H1 (cell line): ENCODE data around the gene IFI44L. TPM values are rescaled to one million over a fixed set of nuclear protein-coding genes. Genes with fewer than 3 reads are reported as not detected.

Source experiments
- CTCF ChIA-PET: fragments of 300-600 bp; sonication (Branson Sonifier 250); formaldehyde crosslinking; loops from one replicate; lab custom pipeline; 2021; ENCODE audit not compliant: partially characterized antibody; lab: Charles Lee
- POLR2A ChIA-PET: fragments of 300-600 bp; sonication (Branson Sonifier 250); formaldehyde crosslinking; loops from one replicate; lab custom pipeline; 2021; ENCODE audit warnings: inconsistent platforms; ENCODE audit not compliant: partially characterized antibody; lab: Charles Lee
- DNase-seq, 2 experiments: peaks; one replicate each; pipeline versions ENCODE4 v3.0.0 to v3.0.0-alpha.2; 2010 to 2022; ENCODE audit warnings: low spot score in 2 of 2, low read depth in 1 of 2, mixed read lengths in 1 of 2
- FAIRE-seq: peaks from 2 replicates; lab custom pipeline; 2011; peaks lifted over from hg19 to GRCh38; lab: Jason Lieb, UNC
- H2AFZ ChIP-seq: 2 replicates; pipeline ENCODE4 v1.8.1; 2012; ENCODE audit warnings: low read length, inconsistent platforms
- H2AK5ac ChIP-seq: 2 replicates; pipeline ENCODE4 v1.6.1; 2013; ENCODE audit warnings: low read depth, low read length
- H2BK120ac ChIP-seq: replicated peaks from 2 replicates; pipeline ENCODE3; 2013; ENCODE audit warnings: low read depth, low read length, inconsistent platforms
- H2BK12ac ChIP-seq: 2 replicates; pipeline ENCODE4 v1.6.1; 2013; ENCODE audit warnings: low read depth, low read length
- H2BK15ac ChIP-seq: 2 replicates; pipeline ENCODE4 v1.6.1; 2013; ENCODE audit warnings: low read length
- H2BK20ac ChIP-seq: 2 replicates; pipeline ENCODE4 v1.6.1; 2013; ENCODE audit warnings: low read length
- H2BK5ac ChIP-seq: 2 replicates; pipeline ENCODE4 v1.6.1; 2013; ENCODE audit warnings: low read depth, low read length
- H3K14ac ChIP-seq: 2 replicates; pipeline ENCODE4 v1.6.1; 2013; ENCODE audit warnings: inconsistent platforms; ENCODE audit not compliant: insufficient read length
- H3K18ac ChIP-seq: 2 replicates; pipeline ENCODE4 v1.6.1; 2013; ENCODE audit warnings: low read length; ENCODE audit errors: extremely low read depth
- H3K23ac ChIP-seq: 2 replicates; pipeline ENCODE4 v1.6.1; 2013; ENCODE audit warnings: inconsistent platforms; ENCODE audit not compliant: insufficient read length
- H3K23me2 ChIP-seq: 2 replicates; pipeline ENCODE4 v1.6.1; 2013; ENCODE audit warnings: low read depth, low read length
- H3K27ac ChIP-seq: 2 replicates; pipeline ENCODE4 v1.6.1; 2011; ENCODE audit warnings: low read depth, low read length, inconsistent platforms
- H3K27me3 ChIP-seq, 4 experiments: replicated peaks in 1 of 4; 1 replicate in 1 of 4; 2 replicates in 3 of 4; pipeline versions ENCODE4 v1.6.1 to v1.8.1; 2011 to 2013; ENCODE audit warnings: low read length in 3 of 4, mild to moderate bottlenecking in 3 of 4, inconsistent platforms in 2 of 4, mixed read lengths in 2 of 4, moderate library complexity in 1 of 4; ENCODE audit not compliant: control insufficient read depth in 3 of 4, insufficient read depth in 3 of 4; ENCODE audit errors: extremely low read depth in 1 of 4
- H3K36me3 ChIP-seq, 4 experiments: 2 replicates each; pipeline versions ENCODE4 v1.6.1 to v1.8.1; 2011 to 2013; ENCODE audit warnings: mild to moderate bottlenecking in 4 of 4, low read length in 3 of 4, moderate library complexity in 2 of 4, control low read depth in 1 of 4, inconsistent platforms in 1 of 4; ENCODE audit not compliant: insufficient read depth in 4 of 4, control insufficient read depth in 2 of 4
- H3K4ac ChIP-seq: replicated peaks from 2 replicates; pipeline ENCODE3; 2013; ENCODE audit warnings: low read length, low read depth, mixed read lengths, inconsistent platforms; ENCODE audit not compliant: insufficient read length
- H3K4me1 ChIP-seq, 4 experiments: replicated peaks in 1 of 4; 1 replicate in 1 of 4; 2 replicates in 3 of 4; pipeline versions ENCODE4 v1.6.1 to v1.8.1; 2011 to 2013; ENCODE audit warnings: low read length in 3 of 4, inconsistent platforms in 2 of 4, mixed read lengths in 1 of 4; ENCODE audit not compliant: insufficient read depth in 4 of 4, control insufficient read depth in 3 of 4
- H3K4me2 ChIP-seq, 2 experiments: 2 replicates each; pipeline versions ENCODE4 v1.6.1 to v1.8.1; 2011 to 2013; ENCODE audit warnings: low read depth in 2 of 2, low read length in 2 of 2, control low read depth in 1 of 2, inconsistent platforms in 1 of 2, mild to moderate bottlenecking in 1 of 2; ENCODE audit not compliant: insufficient read depth in 1 of 2
- H3K4me3 ChIP-seq, 4 experiments: fragments of 200-600, 300-600 bp in 1 of 4; sonication (generic), shearing (Covaris generic), sonication (Bioruptor Twin) in 1 of 4; 2 replicates each; pipeline versions ENCODE4 v1.5.1 to v1.8.1; 2011 to 2016; ENCODE audit warnings: low read length in 4 of 4, low read depth in 3 of 4, control low read depth in 2 of 4, inconsistent platforms in 2 of 4, mild to moderate bottlenecking in 2 of 4, mixed read lengths in 1 of 4, moderate library complexity in 1 of 4; ENCODE audit not compliant: insufficient read depth in 2 of 4; ENCODE audit errors: extremely low read depth in 1 of 4
- H3K56ac ChIP-seq: replicated peaks from 2 replicates; pipeline ENCODE3; 2013; ENCODE audit warnings: low read depth, mild to moderate bottlenecking, mixed read lengths, low read length, inconsistent platforms; ENCODE audit not compliant: insufficient read length
- H3K79me1 ChIP-seq: 2 replicates; pipeline ENCODE4 v1.6.1; 2013; ENCODE audit warnings: low read depth, low read length, control low read depth
- H3K79me2 ChIP-seq, 2 experiments: 2 replicates each; pipeline versions ENCODE4 v1.6.1 to v1.8.1; 2012 to 2013; ENCODE audit warnings: low read length in 2 of 2, mild to moderate bottlenecking in 2 of 2, inconsistent platforms in 1 of 2; ENCODE audit not compliant: insufficient read depth in 2 of 2, control insufficient read depth in 1 of 2
- H3K9ac ChIP-seq, 4 experiments: replicated peaks in 1 of 4; 1 replicate in 1 of 4; 2 replicates in 3 of 4; pipeline versions ENCODE4 v1.6.1 to v1.8.1; 2011 to 2013; ENCODE audit warnings: low read depth in 3 of 4, low read length in 3 of 4, control low read depth in 2 of 4, mild to moderate bottlenecking in 2 of 4, moderate library complexity in 2 of 4, inconsistent platforms in 1 of 4; ENCODE audit errors: extremely low read depth in 1 of 4
- H3K9me3 ChIP-seq, 2 experiments: 2 replicates each; pipeline versions ENCODE4 v1.6.1 to v1.8.1; 2012 to 2013; ENCODE audit warnings: mild to moderate bottlenecking in 2 of 2, moderate library complexity in 2 of 2, control low read depth in 1 of 2, inconsistent platforms in 1 of 2, low read depth in 1 of 2, low read length in 1 of 2, mixed read lengths in 1 of 2; ENCODE audit not compliant: insufficient read depth in 2 of 2
- H4K20me1 ChIP-seq, 2 experiments: replicated peaks in 1 of 2; 2 replicates each; pipeline versions ENCODE3 to v1.8.1; 2011 to 2013; ENCODE audit warnings: inconsistent platforms in 2 of 2, low read length in 2 of 2, mild to moderate bottlenecking in 1 of 2; ENCODE audit not compliant: insufficient read depth in 2 of 2, control insufficient read depth in 1 of 2
- H4K5ac ChIP-seq: 2 replicates; pipeline ENCODE4 v1.6.1; 2013; ENCODE audit warnings: low read length, low read depth, mixed read lengths, inconsistent platforms; ENCODE audit not compliant: insufficient read length
- H4K8ac ChIP-seq: 2 replicates; pipeline ENCODE4 v1.8.0; 2013; ENCODE audit warnings: mild to moderate bottlenecking, moderate library complexity, low read length, inconsistent platforms; ENCODE audit not compliant: insufficient read depth; ENCODE audit errors: extremely low read depth
- H4K91ac ChIP-seq: replicated peaks from 2 replicates; pipeline ENCODE3; 2013; ENCODE audit warnings: low read length, mixed read lengths, inconsistent platforms; ENCODE audit not compliant: insufficient read length
- CBX5 ChIP-seq: fragments of 300-800, 300-1000 bp; sonication (generic); IDR thresholded peaks from 2 replicates; pipeline ENCODE4 v1.7.1; 2016; ENCODE audit warnings: antibody characterized with exemption, low read length, low read depth
- HDAC6 ChIP-seq: IDR thresholded peaks from one replicate; pipeline ENCODE4 v1.7.1; 2012; ENCODE audit warnings: low read depth, mild to moderate bottlenecking, inconsistent platforms, low read length, moderate library complexity
- JUND ChIP-seq: IDR thresholded peaks from 2 replicates; pipeline ENCODE4 v1.6.1; 2011; ENCODE audit warnings: mild to moderate bottlenecking, improper control_type of control experiment, low read length
- MAFK ChIP-seq: IDR thresholded peaks from 2 replicates; pipeline ENCODE4 v1.6.1; 2012; ENCODE audit warnings: low read depth, mild to moderate bottlenecking, improper control_type of control experiment, low read length
- MAX ChIP-seq: IDR thresholded peaks from 2 replicates; pipeline ENCODE4 v1.6.1; 2012; ENCODE audit warnings: inconsistent platforms
- NANOG ChIP-seq: IDR thresholded peaks from 2 replicates; pipeline ENCODE4 v1.6.1; 2011; ENCODE audit warnings: low read length, low read depth, mild to moderate bottlenecking, inconsistent platforms; ENCODE audit not compliant: insufficient read depth, poor library complexity, severe bottlenecking
- RBBP5 ChIP-seq: IDR thresholded peaks from 2 replicates; pipeline ENCODE4 v1.7.1; 2012; ENCODE audit warnings: low read depth, mild to moderate bottlenecking, inconsistent platforms, low read length, moderate library complexity, borderline replicate concordance
- SIN3A ChIP-seq, 2 experiments: IDR thresholded peaks in 1 of 2; conservative IDR thresholded peaks in 1 of 2; 2 replicates each; pipeline ENCODE4 v1.6.1; 2011 to 2012; ENCODE audit warnings: low read length in 2 of 2, improper control_type of control experiment in 1 of 2, low read depth in 1 of 2, mild to moderate bottlenecking in 1 of 2
- SIRT6 ChIP-seq: IDR thresholded peaks from one replicate; pipeline ENCODE4 v1.7.1; 2012; ENCODE audit warnings: low read length, inconsistent platforms
- SP4 ChIP-seq: IDR thresholded peaks from 2 replicates; pipeline ENCODE4 v1.6.1; 2012; ENCODE audit warnings: low read length, inconsistent platforms
- WGBS, 2 experiments: shearing (Covaris generic) in 1 of 2; methylation state at CpG; one replicate each; pipeline versions ENCODE4 v1.1.6 to v1.1.7; 2013 to 2015; ENCODE audit warnings: low lambda C conversion rate in 2 of 2, mixed read lengths in 2 of 2, inconsistent platforms in 1 of 2, low coverage in 1 of 2, missing lambda C conversion rate in 1 of 2; ENCODE audit not compliant: insufficient replicate concordance in 2 of 2, insufficient coverage in 1 of 2, insufficient read length in 1 of 2; ENCODE audit errors: extremely low coverage in 1 of 2, missing lambda C conversion rate in 1 of 2; 5-methylcytosine and 5-hydroxymethylcytosine counted together
- polyA plus RNA-seq, 7 experiments: library from polyadenylated mRNA; depleted of rRNA in 3 of 7; stranded (reverse) in 5 of 7; unstranded in 2 of 7; fragments of >200 nt in 5 of 7; fragments of 200-250 nt in 2 of 7; gene quantifications; 1 replicate in 5 of 7; 2 replicates in 1 of 7; 4 replicates in 1 of 7; pipeline versions ENCODE4 v1.2.1 to v1.2.3, GENCODE V29; 2011 to 2013; ENCODE audit warnings: missing spikeins in 2 of 7, mixed read lengths in 2 of 7
- total RNA-seq: library from RNA; stranded (reverse); fragmentation: NEBNext Ultra II Directional; extraction: Animal tissue kit (Norgen Biotek cat#: 25700); gene quantifications from 2 replicates; pipeline ENCODE4 v1.2.1, GENCODE V29; 2021
- TF ChIP-seq, protein P1 (sequence below): IDR thresholded peaks from 2 replicates; pipeline ENCODE4 v1.6.1; 2011; ENCODE audit warnings: low read depth, mild to moderate bottlenecking, low read length; ENCODE audit not compliant: insufficient read depth

The IFI44L gene
- total and polyA plus RNA-seq, 2 of the 8 experiments (the other 6 are each of a cell fraction or from before 2014, with no cell fraction given) = not detected

GRCh38 chr1:78683079-78683478, 62.8 kb downstream of the IFI44L start:
- WGBS, 2 experiments = 97% methylated on average over 2 of the region's 2 CpGs; no CpG with 5 or more reads in 1 of the 2 experiments
- Histone ChIP-seq H2BK120ac (no peak overlapping the region), H3K4me2 (no peak overlapping the region), H4K91ac (no peak overlapping the region), H3K4ac (no peak overlapping the region), H3K14ac (no peak overlapping the region), H3K23me2 (no peaks in the 10 kb centered on the region), H2AFZ (no peak overlapping the region), H3K36me3 (no peaks in the 10 kb centered on the region), H3K27me3 (no peaks in the 10 kb centered on the region), H2BK15ac (no peak overlapping the region), H3K79me1 (no peaks in the 10 kb centered on the region), H3K23ac (no peak overlapping the region), H4K8ac (no peak overlapping the region), H3K27ac (no peak overlapping the region), H3K56ac (no peak overlapping the region), H2AK5ac (no peak overlapping the region), H2BK12ac (no peak overlapping the region), H2BK20ac (no peak overlapping the region), H4K20me1 (no peaks in the 10 kb centered on the region), H2BK5ac (no peak overlapping the region), H3K9me3 (no peaks in the 10 kb centered on the region), H3K4me1 (no peaks in the 10 kb centered on the region), H3K9ac (no peak overlapping the region), H3K18ac (no peak overlapping the region), H3K79me2 (no peaks in the 10 kb centered on the region), H4K5ac (no peak overlapping the region), H3K4me3 (no peak overlapping the region)
- CTCF ChIA-PET = interaction anchor here (4.0 kb wide), 1 partner anchor 10 kb away, joined by 31 read pairs; no protein-coding TSS in a partner anchor
- FAIRE-seq = no peak
- TF ChIP-seq RBBP5 (no peak), SIRT6 (no peak), SP4 (no peak), NANOG (no peak), MAFK (no peak), SIN3A (conservative IDR thresholded peaks at IDR 0.05 in 1 of 2, IDR thresholded peaks at IDR 0.05 in 1 of 2; ENCODE audit: low read depth in 1 of 2, low read length in 2 of 2) (no peak), JUND (no peak), MAX (no peak), CBX5 (no peak), HDAC6 (no peak)
- TF ChIP-seq, protein P1, sequence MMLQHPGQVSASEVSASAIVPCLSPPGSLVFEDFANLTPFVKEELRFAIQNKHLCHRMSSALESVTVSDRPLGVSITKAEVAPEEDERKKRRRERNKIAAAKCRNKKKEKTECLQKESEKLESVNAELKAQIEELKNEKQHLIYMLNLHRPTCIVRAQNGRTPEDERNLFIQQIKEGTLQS = no peak
- DNase-seq = no peak
- POLR2A ChIA-PET = no interaction called here
